ENCODE results near the gene RPS14.

Gene RPS14

DNA sequence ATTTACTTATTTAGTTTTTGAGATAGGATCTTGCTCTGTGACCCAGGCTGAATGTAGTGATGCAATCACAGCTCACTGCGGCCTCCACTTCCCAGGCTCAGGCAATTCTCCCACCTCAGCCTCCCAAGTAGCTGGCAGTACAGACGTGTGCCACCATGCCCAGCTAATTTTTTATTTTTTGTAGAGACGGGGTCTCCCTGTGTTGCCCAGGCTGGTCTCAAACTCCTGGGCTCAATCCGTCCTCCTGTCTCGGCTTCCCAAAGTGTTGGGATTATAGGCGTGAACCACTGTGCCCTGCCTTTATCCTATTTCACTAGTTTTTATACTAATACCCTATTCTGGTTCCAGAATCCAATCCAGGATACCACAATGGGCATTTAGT is 6.8 kb downstream of the RPS14 start:
- Histone ChIP-seq H3K4me3 (replicated peaks; ENCODE audit: low read depth, low read length) (no peak overlapping the region), H3K36me3 (ENCODE audit: control insufficient read depth, insufficient read depth, low read length) (peaks cover 33% of the 10 kb centered on the region), H3K27me3 (replicated peaks; ENCODE audit: control insufficient read depth, insufficient read depth, low read length) (no peaks in the 10 kb centered on the region)
- TF ChIP-seq, protein P1, sequence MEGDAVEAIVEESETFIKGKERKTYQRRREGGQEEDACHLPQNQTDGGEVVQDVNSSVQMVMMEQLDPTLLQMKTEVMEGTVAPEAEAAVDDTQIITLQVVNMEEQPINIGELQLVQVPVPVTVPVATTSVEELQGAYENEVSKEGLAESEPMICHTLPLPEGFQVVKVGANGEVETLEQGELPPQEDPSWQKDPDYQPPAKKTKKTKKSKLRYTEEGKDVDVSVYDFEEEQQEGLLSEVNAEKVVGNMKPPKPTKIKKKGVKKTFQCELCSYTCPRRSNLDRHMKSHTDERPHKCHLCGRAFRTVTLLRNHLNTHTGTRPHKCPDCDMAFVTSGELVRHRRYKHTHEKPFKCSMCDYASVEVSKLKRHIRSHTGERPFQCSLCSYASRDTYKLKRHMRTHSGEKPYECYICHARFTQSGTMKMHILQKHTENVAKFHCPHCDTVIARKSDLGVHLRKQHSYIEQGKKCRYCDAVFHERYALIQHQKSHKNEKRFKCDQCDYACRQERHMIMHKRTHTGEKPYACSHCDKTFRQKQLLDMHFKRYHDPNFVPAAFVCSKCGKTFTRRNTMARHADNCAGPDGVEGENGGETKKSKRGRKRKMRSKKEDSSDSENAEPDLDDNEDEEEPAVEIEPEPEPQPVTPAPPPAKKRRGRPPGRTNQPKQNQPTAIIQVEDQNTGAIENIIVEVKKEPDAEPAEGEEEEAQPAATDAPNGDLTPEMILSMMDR (IDR thresholded peaks at IDR 0.05; ENCODE audit: insufficient read depth, low read length, poor library complexity, severe bottlenecking): no peak
- no peak for DNase-seq (ENCODE audit: extremely low read depth, insufficient read length)

DNA sequence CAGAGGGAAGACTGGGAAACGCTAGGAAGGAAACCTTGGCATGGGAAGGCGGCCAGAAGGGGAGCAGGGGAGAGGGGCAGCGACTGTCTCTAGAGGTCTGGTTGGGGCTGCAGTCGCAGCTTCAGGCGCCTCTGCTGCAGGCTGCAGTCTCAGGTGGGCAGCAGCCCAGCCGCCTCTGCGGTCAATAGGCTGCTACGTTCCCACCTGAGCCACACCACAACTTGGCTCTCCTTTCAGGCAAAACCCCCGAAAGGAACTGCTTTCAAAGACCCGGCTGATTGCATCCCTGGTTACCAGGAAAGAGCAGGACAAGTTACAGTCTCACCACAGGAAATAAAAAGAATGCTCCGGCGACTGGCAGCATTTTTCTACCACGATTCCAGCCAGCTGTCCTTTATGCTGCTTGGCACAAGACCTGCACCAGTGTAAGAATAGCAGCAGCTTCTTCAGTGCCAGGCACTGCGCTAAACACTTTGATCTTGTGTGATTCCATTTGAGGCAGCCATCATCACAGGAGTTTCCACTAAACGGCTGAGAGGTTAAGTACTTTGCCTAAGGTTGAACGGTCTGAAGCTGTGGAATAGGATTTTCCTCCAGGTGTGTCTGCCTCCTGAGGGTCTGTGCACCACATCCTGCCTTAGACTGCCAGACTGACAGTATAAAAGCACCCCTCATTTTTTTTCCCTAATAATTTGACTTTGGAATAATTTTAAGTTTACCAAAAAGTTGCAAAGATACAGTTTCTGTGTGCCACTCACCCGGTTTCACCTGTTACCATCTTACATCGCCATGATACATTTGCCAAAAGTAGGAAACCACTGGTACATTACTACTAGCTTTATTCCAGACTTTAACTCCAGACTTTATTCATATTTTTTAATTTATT is 7.5 kb downstream of the RPS14 start:
- H3K36me3 ChIP-seq (ENCODE audit: control insufficient read depth, insufficient read depth, low read length): peaks cover 29% of the 10 kb centered on the region
- TF ChIP-seq, protein P1 (IDR thresholded peaks at IDR 0.05; ENCODE audit: insufficient read depth, low read length, poor library complexity, severe bottlenecking): no peak
- no peak for DNase-seq (ENCODE audit: extremely low read depth, insufficient read length)

DNA sequence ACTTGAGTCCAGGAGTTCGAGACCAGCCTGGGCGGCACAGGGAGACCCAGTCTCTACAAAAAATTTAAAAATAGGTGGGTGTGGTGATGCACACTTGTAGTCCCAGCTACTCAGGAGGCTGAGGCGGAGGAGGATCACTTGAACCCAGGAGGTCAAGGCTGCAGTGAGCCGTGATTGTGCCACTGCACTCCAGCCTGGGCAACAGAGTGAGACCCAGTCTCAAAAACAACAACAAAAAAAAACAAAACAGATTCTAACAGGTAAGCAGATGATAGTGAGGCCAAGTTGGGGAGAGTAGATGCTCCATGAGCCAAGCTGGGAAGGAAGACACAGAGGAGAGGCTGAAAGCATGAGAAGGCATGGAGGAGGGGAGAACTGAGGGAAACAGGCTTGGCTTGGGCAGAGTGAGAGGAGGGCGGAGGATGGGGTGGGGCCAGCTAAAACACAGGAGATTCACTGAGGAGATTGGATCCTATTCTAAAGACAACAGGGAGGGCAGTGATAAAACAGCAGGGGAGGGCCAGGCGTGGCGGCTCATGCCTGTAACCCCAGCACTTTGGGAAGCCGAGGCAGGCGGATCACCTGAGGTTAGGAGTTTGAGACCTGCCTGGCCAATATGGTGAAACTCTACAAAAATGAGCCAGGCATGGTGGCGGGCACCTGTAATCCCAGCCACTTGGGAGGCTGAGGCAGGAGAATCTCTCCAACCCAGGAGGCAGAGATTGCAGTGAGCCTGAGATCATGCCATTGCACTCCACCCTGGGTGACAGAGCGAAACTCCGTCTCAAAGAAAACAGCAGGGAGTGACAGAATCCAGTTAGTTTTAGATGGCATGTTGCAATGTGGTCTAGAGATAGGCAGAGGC is 8.4 kb downstream of the RPS14 start:
- no peak overlapping the region for H3K4me3 ChIP-seq (replicated peaks; ENCODE audit: low read depth, low read length)
- H3K36me3 ChIP-seq (ENCODE audit: control insufficient read depth, insufficient read depth, low read length): peaks cover 21% of the 10 kb centered on the region
- no peak for DNase-seq (ENCODE audit: extremely low read depth, insufficient read length)
- no peaks in the 10 kb centered on the region for H3K27me3 ChIP-seq (replicated peaks; ENCODE audit: control insufficient read depth, insufficient read depth, low read length)
- TF ChIP-seq, protein P1 (IDR thresholded peaks at IDR 0.05; ENCODE audit: insufficient read depth, low read length, poor library complexity, severe bottlenecking): no peak

More for the DNA sequence above, 7.5 kb downstream of the RPS14 start:
- Histone ChIP-seq H3K4me3 (replicated peaks; ENCODE audit: low read depth, low read length) (no peak overlapping the region), H3K27me3 (replicated peaks; ENCODE audit: control insufficient read depth, insufficient read depth, low read length) (no peaks in the 10 kb centered on the region)

DNA sequence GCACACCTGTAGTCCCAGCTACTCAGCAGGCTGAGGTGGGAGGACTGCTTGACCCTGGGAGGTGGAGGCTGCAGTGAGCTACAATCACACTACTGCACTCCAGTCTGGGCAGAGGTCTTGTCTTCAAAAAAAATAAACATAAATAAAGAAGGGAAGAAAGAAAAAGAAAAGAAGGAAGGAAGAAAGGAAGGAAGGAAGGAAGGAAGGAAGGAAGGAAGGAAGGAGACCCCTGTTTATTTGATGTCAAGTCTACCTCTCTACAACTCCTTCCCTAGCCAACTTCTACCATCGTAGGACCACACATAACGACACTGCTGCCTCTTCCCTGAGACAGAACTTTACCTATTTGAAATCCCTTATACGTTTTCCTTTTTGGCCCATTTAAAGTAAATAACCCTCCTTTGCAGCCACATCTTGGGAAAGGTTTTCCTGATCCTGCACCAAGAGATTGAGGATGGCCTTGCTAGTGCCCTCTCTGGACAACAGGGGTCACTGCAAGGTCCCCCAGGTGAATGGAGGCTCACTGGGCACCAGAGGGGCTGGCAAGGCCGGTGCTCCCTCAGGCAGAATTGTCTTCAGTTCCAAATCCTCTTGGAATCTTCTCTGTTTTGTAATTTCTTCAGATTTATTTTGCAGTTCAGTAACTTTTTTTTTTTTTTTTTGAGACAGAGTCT is 10.5 kb downstream of the RPS14 start:
- TF ChIP-seq, protein P1 (IDR thresholded peaks at IDR 0.05; ENCODE audit: insufficient read depth, low read length, poor library complexity, severe bottlenecking): peak; percentile 74
- H3K4me3 ChIP-seq (replicated peaks; ENCODE audit: low read depth, low read length): no peak overlapping the region
- peaks cover 7% of the 10 kb centered on the region for H3K36me3 ChIP-seq (ENCODE audit: control insufficient read depth, insufficient read depth, low read length)
- no peaks in the 10 kb centered on the region for H3K27me3 ChIP-seq (replicated peaks; ENCODE audit: control insufficient read depth, insufficient read depth, low read length)
- DNase-seq (ENCODE audit: extremely low read depth, insufficient read length): no peak

DNA sequence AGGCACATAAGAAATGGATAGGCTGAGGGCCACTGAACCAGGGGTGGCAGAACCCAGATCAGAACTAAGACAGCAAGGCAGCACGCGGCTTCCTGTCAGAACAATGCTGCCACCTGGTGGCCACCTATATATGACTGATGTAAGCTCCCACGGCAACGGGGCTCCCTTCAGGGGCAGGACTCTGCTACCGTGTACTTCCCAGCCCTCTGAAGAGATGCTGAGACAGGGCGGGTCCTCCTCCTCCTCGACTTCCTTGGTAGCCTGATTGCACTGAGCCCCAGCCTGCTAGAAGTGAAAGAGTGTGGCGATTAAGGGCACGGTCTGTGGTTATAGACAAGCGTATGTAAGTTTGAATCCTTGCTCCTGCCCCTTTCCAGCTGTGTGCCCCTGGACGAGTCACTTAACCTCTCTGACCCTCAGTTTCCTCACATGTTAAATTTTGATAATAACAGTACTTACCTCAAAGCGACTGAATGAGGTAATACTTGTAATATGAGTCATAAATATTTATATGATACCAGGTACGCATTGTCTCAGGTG is 13.3 kb downstream of the RPS14 start:
- DNase-seq (ENCODE audit: extremely low read depth, insufficient read length): peak; percentile 69
- H3K36me3 ChIP-seq (ENCODE audit: control insufficient read depth, insufficient read depth, low read length): no peaks in the 10 kb centered on the region
- peak overlapping the region; percentile 3; the same call in 1 of the 2 replicates for H3K4me3 ChIP-seq (replicated peaks; ENCODE audit: low read depth, low read length)
- no peaks in the 10 kb centered on the region for H3K27me3 ChIP-seq (replicated peaks; ENCODE audit: control insufficient read depth, insufficient read depth, low read length)
- TF ChIP-seq, protein P1 (IDR thresholded peaks at IDR 0.05; ENCODE audit: insufficient read depth, low read length, poor library complexity, severe bottlenecking): peak; percentile 79
